OCI-M2 (cell line): ENCODE results near the gene ORAI2.
A peak's percentile ranks its signal among the peaks of the same experiment; 100 is the strongest.
"Not testable (repeated sequence)": the region's sequence is repeated elsewhere in the genome, so short reads cannot be mapped to it uniquely, and the experiment has no call there.

ENCODE experiments used
- DNase-seq: peaks from one replicate; lab custom pipeline; 2025; ENCODE audit not compliant: unreplicated experiment; lab: John Stamatoyannopoulos, UW

Gene ORAI2

DNA sequence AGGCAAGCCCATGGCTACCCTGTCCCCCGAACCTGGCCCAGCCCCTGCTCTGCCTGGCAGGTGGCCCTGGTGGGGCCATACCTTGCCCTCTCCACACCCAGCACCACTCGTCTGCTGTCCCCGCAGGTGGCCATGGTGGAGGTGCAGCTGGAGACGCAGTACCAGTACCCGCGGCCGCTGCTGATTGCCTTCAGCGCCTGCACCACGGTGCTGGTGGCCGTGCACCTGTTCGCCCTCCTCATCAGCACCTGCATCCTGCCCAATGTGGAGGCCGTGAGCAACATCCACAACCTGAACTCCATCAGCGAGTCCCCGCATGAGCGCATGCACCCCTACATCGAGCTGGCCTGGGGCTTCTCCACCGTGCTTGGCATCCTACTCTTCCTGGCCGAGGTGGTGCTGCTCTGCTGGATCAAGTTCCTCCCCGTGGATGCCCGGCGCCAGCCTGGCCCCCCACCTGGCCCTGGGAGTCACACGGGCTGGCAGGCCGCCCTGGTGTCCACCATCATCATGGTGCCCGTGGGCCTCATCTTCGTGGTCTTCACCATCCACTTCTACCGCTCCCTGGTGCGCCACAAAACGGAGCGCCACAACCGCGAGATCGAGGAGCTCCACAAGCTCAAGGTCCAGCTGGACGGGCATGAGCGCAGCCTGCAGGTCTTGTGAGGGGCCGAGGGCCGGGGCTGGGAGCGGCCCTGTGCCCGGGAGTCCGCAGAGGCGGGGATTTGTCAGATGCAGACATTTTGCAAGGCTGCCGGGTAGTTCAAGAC lies 13.2 kb downstream of the ORAI2 start:
- DNase-seq: no peak

DNA sequence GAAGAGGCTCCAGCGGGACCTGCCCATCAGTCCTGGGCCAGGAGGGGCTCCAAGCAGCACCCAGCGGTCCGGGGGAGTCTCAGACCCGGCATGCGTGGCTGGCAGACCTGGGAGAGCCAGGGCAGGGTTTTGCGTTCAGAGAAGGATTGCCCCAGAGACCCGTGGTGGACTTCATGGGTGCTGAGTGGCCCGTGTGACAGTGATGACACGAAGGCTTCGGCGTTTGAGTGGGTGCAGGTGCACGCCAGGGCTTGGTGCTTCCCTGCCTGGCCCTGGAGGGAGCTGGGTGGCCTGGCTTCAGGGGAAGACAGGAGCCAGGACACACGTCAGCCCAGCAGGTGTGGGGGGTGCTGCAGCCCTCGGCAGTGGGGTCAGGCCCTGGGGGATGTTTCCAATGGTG lies 13.9 kb downstream of the ORAI2 start:
- DNase-seq: no peak

DNA sequence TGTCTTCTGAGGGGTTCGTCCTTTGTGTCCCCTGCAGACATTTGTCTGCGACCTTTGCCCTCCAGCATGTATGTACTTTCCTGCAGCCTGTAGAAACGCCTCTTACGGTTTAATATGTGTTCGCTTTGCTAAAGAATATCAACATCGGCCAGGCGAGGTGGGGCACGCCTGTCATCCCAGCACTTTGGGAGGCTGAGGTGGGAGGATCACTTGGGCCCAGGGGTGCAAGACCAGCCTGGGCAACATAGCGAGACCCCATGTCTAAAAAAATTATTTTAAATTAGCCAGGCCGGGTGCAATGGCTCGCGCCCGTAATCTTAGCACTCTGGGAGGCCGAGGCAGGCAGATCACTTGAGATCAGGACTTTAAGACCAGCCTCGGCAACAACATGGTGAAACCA lies 15.8 kb downstream of the ORAI2 start:
- DNase-seq: no peak

DNA sequence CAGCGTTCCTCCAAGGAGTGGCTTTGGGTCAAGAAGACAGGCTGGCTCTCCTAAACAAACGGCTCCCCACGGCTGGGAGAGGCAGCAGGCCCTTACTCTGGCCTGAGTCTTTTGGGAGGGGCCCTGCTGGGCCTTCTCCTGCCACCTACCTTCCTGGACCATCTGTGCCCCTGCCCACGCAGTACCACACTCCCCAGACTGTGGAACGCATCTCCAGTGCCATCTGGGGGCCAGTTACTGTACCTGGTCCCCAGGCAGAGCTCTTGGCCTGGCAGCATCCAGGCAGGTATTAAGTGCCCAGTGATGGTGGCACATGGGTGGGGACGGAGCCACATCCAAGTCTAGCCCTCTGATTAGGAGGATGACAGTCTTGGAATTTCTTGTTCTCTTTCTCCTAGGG lies 16.9 kb downstream of the ORAI2 start:
- no peak for DNase-seq

DNA sequence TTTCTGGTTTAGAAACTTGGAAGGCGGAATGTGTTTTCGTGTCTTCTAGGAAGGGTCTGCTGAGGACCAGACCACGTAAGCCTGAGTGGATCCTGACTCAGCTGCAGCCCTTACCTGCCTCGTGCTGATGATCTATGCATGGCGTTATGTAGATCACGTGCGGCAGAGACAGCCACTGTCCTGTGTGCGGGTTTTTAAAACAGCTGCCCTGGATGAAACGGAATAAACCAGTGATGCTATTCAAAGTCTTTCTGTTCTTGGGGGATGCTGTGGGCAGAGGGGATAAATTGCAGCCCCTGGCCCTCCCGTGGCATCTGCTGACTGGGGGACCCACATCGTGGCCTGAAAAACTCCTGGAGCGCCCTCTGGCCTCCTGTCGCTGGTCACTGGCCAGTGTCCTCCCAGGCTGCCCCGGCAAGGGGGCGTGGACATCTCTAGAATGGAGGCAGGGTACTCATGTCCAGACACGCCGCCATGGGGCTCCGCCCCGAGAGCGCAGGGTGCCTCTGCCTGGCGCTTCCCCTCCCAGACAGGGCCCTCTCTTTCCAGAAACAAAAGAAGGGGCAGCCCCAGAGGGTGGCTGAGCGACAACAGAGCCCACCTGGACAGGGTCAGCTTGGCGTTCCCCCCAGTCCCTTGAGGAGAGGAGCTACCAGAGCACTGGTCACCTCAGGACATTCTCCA lies 18.1 kb downstream of the ORAI2 start:
- no peak for DNase-seq

DNA sequence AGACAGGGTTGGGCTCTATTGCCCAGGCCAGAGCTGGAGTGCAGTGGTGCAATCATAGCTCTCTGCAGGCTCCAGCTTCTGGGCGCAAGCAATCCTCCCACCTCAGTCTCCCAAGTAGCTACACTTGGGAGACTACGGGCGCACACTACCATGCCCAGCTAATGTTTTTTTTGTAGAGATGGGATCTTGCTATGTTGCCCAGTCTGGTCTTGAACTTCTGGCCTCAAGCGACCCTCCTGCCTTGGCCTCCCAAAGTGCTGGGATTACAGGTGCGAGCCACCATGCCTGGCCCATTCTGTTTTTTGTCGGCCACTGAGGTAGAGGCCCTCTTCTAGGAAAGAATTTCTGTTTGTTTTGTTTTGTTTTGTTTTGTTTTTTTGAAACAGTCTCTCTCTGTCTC lies 19.1 kb downstream of the ORAI2 start:
- DNase-seq: no peak

DNA sequence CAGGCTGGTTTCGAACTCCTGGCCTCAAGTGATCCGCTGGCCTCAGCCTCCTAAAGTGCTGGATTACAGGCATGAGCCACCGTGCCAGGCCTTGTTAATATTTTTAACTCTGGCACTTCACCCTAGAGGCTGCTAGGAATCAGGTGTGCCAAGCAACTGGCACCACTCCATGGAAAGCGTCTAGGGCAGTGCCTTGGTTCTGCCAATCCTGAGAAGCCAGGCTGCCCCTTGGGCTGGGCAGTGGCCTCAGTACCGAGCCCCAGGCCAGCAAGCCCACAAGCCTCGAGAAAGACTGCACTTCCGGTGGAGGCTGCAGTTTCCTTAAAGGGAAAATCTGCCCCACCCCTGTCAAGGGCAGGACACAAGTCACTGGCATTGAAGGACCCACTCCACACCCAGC lies 19.9 kb downstream of the ORAI2 start:
- no peak for DNase-seq

DNA sequence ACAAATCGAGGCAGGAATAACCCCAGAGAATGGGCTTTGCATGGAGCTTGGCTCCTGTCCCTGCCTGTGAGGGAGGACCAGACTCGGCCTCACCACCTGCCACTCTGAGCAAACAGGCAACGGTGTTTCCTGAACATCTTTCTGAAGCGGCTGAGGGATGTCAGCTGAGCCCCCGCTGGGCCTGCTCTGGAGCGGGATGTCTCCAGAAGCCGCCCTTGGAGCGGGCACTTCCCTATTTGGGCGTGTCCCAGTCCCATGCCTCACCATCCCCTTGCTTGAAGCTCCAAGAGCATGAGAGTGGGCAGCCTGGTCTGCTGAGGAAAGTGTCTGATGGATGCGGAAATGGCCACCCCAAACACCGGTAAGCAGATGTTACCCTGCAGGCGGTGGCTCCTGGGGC lies 21.1 kb downstream of the ORAI2 start:
- DNase-seq: no peak

DNA sequence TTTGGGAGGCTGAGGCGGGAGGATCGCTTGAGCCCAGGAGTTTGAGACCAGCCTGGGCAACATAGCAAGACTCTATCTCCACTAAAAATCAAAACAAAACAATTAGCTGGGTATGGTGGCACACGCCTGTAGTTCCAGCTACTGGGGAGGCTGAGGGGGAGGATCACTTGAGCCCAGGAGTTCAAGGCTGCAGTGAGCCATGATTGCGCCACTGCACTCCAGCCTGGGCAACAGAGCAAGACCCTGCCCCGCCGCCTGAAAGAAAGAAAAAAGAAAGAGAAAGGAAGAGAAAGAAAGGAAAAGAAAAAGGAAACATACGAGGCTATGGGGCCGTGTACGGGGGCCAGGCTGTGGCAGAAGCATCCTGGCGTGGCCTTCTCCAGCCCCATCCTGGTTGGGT lies 21.6 kb downstream of the ORAI2 start:
- DNase-seq: not testable (repeated sequence)

DNA sequence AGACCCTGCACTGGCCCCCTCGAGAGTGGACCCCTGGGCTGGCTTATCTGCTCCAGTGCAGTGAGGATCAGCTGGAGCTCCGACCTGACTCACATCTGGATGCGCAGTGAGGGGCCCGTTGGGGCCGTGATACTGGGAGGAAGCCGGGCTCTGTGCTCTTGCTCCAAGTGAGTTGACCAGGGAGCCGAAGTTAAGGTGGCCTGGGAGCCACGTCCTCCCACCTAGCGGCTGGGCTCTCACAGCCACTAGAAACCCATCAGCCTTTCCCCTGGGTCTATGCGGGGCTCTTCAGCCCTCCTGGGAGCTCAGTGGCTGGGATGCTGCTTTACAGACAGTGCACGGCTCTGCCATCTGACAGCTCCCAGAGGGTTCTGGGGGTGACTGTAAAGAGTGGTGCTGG lies 22.2 kb downstream of the ORAI2 start:
- DNase-seq: no peak

DNA sequence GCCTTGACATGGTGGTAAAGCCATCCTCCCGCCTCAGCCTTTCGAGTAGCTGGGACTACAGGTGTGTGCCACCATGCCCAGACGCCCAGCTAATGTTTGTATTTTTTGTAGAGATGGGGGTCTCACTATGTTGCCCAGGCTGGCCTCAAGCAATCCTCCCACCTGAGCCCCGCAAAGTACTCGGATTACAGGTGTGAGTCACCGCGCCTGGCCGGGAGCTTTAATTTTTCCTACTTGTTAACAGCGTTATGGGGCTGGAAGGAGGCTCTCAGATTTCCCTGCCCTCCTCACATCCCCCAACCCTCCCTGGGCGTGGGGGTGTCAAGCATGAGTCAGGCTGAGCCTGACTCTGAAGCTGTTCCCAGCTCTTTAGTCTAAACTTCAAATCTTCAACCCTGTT lies 23.0 kb downstream of the ORAI2 start:
- no peak for DNase-seq

DNA sequence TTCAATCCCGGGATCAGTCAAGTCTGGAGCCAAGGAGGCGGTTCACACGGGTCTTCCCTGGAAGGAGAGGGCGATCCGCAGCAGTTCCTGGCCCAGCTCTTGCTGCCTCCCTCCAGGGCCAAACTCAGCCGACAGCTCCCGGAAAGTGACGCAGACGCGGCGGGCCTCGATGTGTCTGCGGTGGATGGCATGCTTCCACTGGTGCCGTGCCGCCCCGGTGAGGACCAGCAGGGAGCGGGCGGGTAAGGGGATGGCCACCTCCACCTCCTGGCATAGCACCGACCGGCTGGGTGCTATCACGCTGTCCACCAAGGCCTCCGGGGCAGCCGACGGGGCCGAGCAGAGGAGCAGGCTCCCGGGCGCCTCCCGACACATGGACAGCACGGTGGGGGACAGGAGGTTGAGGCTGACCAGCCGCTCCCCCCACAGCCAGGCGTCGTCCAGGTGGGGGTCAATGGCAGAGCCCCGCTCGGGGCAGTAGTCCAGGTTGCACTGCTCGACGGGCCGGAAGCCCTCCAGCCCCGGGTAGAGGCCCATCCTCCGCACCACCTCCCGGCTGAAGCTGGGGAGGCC lies 24.1 kb downstream of the ORAI2 start:
- no peak for DNase-seq

DNA sequence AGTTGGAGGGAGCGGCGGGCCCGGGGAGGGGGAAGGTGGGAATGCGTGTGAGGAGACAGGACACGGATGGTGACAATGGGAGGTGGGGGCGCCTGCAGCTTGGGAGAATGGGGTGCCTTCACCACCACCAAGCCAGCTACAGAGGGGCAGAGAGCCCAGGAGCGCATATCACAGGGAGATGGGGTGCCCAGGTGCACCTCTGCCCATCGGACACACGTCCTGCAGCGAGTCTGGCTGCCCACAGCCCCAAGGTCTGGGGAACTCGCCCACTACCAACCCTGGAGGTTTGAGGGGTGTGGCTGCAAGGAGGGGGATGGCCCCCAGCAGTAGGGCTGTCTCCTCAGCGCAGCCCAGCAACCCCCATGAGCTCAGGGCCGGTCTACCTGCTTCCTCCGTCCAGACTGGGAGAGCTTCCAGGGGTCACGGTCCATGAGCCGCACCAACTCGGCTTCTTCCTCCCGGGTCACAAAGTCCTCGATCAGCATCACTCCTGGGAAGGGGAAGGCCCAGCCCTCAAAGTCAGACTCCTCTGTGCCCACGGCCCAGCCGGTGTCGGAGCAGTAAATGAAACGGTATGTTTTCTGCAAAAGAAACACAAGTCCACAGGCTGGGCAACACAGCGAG lies 26.0 kb downstream of the ORAI2 start:
- no peak for DNase-seq

DNA sequence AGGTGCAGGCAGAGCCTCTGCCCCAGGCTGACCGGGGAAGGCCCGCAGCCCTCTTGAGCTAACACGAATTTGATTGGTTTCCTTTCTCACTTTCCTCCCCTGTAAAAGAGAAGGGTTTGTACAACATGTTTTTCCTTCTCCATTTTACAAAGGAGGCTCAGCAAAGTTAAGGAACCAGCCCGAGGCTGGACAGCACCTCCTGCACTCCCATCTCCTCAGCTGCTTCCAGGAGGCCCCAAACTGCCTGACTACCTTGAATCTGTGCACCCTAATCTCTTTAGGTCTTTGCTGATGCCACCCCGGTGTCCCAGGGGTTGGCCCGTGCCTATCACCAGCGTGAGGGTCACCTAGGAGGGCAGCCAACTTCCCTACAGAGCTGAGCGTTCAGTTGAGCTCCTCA lies 27.1 kb downstream of the ORAI2 start:
- no peak for DNase-seq

DNA sequence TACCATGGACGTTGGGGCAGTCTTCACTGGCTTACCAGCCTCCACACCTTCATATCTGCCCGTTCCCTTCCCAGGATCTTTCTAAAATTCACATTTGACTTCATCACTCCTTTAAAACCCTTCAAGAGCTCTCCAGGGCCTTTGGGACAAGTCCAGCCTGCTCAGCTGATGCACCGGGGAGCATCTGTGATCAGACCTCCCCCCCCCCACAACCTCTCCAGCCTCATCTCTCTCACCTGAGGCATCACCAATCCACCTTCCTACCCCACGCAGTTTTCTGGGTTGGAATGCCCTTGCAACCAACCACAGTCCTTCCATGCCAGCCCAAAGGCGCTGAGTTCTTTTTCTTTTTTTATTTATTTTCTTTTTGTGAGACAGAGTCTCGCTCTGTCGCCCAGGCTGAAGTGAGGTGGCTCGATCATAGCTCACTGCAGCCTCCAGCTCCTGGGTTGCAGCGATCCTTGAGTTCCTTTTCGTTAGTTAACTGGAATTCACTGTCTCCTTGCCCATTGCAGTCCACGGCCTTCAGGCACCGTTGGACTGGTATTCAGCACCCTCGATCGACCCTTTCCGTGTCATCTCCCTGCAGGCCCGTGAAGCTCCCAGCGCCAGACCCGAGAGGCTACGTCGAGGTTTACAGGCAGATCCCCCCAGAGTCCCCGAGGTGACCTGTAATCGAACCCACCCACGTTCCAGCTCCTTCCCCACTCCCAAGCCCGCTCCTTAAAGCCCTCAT lies 30.6 kb downstream of the ORAI2 start:
- DNase-seq: no peak

DNA sequence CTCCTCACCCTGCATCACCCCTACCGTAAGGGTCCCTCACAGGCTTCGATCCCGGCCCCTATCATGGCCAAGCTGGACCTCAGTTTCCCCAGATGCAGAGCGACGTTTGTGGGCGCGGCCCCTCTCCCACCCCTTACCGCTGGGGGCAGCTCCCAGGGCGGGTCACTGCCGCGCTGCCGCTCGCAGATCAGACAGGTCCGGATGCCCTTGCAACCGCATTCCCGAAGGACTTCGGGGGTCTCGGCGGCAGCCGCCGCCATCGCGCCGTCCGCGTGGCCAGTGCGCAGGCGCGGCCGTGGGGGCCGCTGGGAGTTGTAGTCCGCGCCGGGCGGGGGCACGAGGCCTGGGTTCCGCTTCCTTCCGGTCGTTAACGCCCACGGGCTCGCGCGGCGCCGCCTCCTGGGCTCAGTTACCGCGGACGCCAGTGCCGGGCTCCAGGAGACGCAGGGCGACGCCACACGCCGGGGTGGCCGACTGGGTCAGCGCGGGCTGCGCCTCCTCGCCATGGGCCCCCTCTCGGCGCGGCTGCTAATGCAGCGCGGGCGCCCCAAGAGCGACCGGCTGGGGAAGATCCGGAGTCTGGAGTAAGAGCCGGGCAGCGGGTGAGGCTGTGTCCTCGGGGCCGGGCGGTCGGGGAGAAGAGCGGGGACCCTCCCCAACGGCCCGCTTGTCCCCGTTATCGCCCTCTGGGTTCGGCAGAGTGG lies 31.4 kb downstream of the ORAI2 start, which contains the start of the genes ALKBH4 and LRWD1:
Gene ALKBH4 (minus strand): TSS at position 287 of the 704 bp plus-strand sequence. CDS start 27 bp downstream, at position 260.
Gene LRWD1 (plus strand): TSS at position 408 of the 704 bp plus-strand sequence. CDS start 97 bp downstream, at position 505.
- peak; percentile 61 for DNase-seq

DNA sequence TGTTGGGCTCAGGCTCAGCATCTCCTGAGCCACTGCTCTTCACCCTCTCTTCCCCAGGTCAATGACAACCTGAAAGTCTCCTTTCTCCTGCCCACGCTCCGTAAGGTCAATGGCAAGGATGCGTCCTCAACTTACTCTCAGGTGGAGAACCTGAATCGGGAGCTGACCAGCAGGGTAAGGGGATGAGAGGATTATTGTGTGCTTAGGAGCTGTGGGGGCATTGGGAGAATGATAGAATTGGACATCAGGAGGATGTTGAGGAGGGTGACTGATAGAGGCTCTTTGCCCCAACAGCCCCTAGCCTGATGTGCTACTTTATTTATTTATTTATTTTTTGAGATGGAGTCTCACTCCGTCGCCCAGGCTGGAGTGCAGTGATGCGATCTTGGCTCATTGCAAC lies 32.7 kb downstream of the ORAI2 start:
- no peak for DNase-seq

DNA sequence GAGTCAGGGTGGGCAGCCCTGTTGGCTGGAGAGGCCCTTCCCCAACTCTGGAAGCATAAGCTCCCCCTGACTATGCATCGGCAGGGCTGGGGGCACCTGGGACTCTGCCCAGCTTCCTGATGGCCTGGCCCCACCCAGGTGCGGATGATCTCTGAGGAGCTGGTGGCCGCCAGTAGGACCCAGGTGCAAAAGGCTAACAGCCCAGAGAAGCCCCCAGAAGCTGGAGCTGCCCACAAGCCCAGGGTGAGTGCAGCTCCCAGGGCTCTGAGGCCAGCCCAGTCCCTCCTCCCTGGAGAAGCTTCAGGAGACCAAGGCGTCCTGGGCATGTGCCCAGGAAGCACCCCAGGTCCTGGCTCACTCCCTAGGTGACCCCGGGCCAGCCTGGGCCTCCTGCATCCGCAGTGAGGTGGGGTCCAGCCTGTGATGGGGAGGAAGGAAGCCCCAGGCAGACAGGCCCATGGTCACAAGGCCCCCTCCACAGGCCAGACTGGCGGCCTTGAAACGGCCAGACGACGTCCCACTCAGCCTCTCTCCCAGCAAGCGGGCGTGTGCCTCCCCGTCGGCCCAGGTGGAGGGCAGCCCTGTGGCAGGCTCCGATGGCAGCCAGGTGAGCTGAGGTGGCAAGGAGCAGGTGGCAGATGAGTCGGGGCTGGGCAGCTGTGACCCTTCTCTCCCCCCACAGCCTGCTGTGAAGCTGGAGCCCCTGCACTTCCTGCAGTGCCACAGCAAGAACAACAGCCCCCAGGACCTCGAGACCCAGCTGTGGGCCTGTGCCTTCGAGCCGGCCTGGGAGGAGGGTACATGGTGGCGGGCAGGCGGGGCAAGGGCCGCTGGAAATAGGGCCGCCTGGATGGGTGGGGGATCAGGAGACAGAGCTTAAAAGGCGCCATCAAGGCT lies 34.5 kb downstream of the ORAI2 start:
- DNase-seq: no peak
